Urinary bladder (tissue), 4 donors: ENCODE measurements around the gene ADAMTS10. TPM values are rescaled to one million over a fixed set of nuclear protein-coding genes. Genes with fewer than 3 reads are reported as not detected.

Source experiments
- DNase-seq: peaks from one replicate; pipeline ENCODE4 v3.0.0-alpha.2; 2015; ENCODE audit errors: extremely low spot score
- H3K27ac ChIP-seq: one replicate; pipeline ENCODE4 v1.5.1; 2013; ENCODE audit warnings: low read depth, mild to moderate bottlenecking, moderate library complexity
- H3K36me3 ChIP-seq: one replicate; pipeline ENCODE4 v1.6.1; 2013; ENCODE audit warnings: mild to moderate bottlenecking, moderate library complexity; ENCODE audit not compliant: insufficient read depth
- H3K4me1 ChIP-seq: one replicate; pipeline ENCODE4 v1.6.1; 2013; ENCODE audit warnings: mild to moderate bottlenecking, moderate library complexity; ENCODE audit not compliant: insufficient read depth
- H3K4me3 ChIP-seq: one replicate; pipeline ENCODE4 v1.5.1; 2013; ENCODE audit warnings: low read depth, low read length
- WGBS: extraction: QIAGEN DNeasy Blood & Tissue Kit; methylation state at CpG from one replicate; pipeline ENCODE4 v1.1.7; 2013; 5-methylcytosine and 5-hydroxymethylcytosine counted together
- polyA plus RNA-seq: library from polyadenylated mRNA; stranded (reverse); fragments of 200-250 nt; gene quantifications from one replicate; pipeline ENCODE4 v1.2.3, GENCODE V29; 2013
- total RNA-seq: library from RNA; depleted of rRNA; stranded (reverse); fragments of >200 nt; gene quantifications from one replicate; pipeline ENCODE4 v1.2.3, GENCODE V29; 2014
- donor health status: healthy with polysubstance abuse.
- donor health status: healthy.

The ADAMTS10 gene
- total and polyA plus RNA-seq, 2 donors, result 26.4 to 44.3 TPM

DNA sequence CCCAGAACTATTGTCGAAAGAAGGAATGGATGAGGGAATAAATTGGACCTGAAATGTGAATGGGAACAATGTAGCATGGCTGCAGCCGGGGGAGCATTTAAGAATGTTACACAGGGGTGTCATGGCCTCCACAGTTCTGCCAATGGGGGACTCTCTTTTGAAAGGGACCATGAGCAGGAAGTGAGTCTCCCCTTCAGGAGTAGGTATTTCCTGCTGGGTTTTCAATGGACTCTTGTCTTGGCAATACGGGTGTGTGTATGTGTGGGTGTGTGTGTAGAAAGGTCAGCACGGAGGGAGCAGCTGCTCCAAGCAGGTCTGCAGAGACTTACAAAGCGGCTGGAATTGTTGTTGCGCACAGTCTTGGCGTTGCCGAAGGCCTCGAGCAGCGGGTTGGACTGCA, 57.7 kb downstream of the ADAMTS10 start:
- 79% methylated on average over 10 of the region's 10 CpGs for WGBS
- Histone ChIP-seq H3K36me3 (no peaks in the 10 kb centered on the region), H3K27ac (no peak overlapping the region), H3K4me1 (no peaks in the 10 kb centered on the region), H3K4me3 (no peak overlapping the region)
- no peak for DNase-seq

DNA sequence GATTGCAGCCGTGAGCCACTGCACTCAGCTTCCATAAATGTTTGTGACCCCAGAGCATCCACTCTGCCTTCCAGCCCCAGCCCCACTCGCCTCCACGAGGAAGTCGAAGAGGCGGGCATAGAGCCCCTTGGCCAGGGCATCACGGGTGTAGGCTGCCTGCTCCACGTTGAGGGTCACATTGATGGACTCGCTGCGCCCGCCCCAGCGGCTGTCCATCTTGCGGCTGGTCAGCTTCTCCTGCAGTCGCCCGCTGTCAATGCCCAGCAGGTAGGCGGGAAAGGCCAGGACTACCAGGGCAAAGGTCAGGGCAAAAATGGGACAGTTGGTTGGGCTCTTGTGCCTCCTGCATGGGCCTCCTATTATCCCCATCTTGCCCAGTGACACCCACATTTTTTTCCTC, 60.4 kb downstream of the ADAMTS10 start:
- Histone ChIP-seq H3K36me3 (no peaks in the 10 kb centered on the region), H3K4me3 (no peak overlapping the region), H3K27ac (no peak overlapping the region), H3K4me1 (no peaks in the 10 kb centered on the region)
- DNase-seq, result no peak
- WGBS, result 91% methylated on average over 15 of the region's 15 CpGs

DNA sequence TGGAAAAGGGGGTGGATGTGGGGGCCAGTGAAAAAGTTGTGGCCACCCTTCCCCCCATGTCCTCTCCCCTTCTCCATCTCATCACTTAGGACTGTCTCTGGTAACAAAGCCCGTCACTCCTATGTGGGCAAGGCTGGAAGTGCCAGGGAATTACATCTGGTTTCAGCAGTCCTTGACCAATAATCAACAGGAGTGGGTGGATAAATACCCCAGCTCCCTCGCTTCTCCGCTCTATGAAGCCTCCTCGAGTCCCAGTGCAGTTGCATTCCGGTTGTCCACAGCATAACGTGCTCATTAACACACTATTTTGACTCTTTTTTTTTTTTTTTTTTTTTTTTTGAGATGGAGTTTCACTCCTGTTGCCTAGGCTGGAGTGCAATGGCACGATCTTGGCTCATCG, 64.8 kb downstream of the ADAMTS10 start:
- Histone ChIP-seq H3K4me3 (no peak overlapping the region), H3K27ac (no peak overlapping the region), H3K36me3 (no peaks in the 10 kb centered on the region), H3K4me1 (no peaks in the 10 kb centered on the region)
- no peak for DNase-seq
- 96% methylated on average over 8 of the region's 8 CpGs for WGBS

DNA sequence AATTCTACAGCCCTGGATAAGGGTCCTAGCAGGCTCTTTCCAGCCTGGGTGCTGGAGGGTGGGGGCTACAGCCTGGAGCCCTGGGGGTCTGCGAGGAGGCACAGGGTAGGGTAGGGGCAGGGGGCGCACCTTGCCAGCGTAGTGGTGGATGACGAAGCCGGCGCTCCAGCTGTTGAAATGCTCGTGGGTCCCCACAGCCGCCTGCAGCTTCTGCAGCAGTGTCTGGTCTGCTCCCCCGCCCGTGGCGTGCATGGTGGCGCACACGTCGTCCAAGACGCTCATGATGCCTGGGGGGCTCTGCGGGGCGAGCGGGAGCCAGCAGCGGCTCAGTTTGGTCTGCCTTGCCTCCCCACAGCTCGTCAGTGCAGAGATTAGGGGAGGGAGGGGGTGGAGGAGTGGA, 66.3 kb downstream of the ADAMTS10 start:
- no peak overlapping the region for H3K27ac ChIP-seq
- no peaks in the 10 kb centered on the region for H3K36me3 ChIP-seq
- WGBS, result 95% methylated on average over 20 of the region's 20 CpGs
- no peak for DNase-seq
- no peak overlapping the region for H3K4me3 ChIP-seq
- no peaks in the 10 kb centered on the region for H3K4me1 ChIP-seq

DNA sequence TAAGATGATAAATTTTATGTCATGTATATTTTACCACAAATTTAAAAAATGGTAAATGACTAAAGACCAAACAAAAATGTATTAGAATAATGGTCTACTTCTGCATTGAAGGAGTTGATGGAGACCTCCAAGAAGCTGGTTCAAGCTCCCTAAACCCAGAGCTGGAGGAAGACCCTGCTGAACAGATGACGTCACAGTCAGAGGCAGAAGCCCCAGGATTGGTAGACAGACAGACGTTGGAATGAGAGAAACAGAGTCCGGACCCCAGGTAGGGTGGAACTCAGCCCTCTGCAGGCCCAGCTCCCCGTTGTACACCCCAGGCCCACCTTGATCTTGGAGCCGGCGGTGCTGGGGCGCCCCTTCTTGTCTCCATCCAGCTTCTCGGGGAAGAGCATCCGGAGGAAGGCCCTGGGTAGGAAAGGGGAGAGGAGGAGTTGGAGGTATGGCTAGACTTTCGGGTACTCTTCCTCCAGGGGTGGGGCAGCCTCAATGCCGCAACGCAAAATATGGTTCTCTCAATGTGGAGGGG, 70.8 kb downstream of the ADAMTS10 start:
- Histone ChIP-seq H3K4me1 (no peaks in the 10 kb centered on the region), H3K36me3 (no peaks in the 10 kb centered on the region), H3K27ac (no peak overlapping the region), H3K4me3 (no peak overlapping the region)
- no peak for DNase-seq
- WGBS, result 92% methylated on average over 12 of the region's 12 CpGs

DNA sequence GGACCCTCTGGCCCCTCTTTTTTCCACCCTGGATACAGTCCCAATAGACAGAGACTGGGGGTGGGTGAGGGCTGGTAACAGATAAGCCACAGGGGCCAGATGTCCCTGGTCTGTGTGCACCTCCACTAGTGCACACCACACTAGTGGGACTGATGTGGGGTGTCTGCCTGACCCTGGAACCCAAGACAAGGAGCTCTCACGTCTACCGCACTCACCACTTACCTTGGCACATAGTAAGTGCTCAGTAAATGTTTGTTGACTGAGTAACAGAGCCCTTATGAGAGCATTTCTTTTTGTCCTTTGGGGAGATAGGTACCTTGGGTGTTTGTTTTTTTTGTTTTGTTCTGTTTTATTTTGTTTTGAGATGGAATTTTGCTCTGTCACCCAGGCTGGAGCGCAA, 73.4 kb downstream of the ADAMTS10 start:
- Histone ChIP-seq H3K4me1 (no peaks in the 10 kb centered on the region), H3K36me3 (no peaks in the 10 kb centered on the region), H3K27ac (no peak overlapping the region), H3K4me3 (no peak overlapping the region)
- WGBS, result 92% methylated on average over 3 of the region's 3 CpGs
- DNase-seq, result no peak

DNA sequence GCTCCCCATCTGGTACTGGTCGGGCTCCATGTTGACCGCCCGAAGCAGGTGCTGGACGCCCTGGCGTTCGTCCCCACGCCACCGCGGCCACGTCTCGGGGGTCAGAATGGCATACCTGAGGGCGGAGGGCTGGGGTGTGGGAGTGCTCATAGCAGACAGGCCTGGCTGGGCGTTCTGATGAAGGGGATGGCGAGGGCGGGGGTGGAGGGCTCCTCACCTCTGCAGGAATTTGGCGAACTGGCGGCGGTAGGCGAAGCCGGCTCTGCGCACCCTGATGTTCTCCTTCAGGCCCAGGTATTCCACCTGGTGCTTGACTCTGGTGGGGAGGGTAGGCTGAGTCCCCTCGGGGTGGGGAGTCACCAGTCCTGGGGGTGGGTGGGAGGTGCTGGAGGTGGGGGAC, 74.2 kb downstream of the ADAMTS10 start:
- no peak overlapping the region for H3K4me3 ChIP-seq
- no peak overlapping the region for H3K27ac ChIP-seq
- no peaks in the 10 kb centered on the region for H3K4me1 ChIP-seq
- H3K36me3 ChIP-seq, result no peaks in the 10 kb centered on the region
- 78% methylated on average over 22 of the region's 22 CpGs for WGBS
- no peak for DNase-seq

DNA sequence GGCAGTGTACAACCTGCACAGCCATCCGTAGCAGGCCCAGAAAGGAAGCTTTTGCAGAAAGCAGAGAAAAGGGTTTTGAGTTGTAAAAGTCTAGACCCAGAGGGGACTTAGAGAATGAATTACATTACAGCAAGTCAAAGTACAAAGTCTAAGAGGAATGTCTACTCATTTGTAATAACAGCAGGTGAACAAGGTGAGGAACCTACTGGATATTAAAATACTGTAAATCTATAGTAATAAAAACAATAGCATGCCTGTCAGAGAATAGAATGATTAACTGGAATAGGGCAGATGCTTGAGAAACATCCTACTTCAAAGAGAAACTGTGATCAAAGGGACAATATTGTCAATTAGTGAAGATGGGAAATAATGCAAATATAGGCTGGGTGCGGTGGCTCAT, 78.3 kb downstream of the ADAMTS10 start:
- Histone ChIP-seq H3K36me3 (no peaks in the 10 kb centered on the region), H3K27ac (no peak overlapping the region), H3K4me3 (no peak overlapping the region), H3K4me1 (no peaks in the 10 kb centered on the region)
- no peak for DNase-seq
- 86% methylated on average over 2 of the region's 2 CpGs for WGBS

DNA sequence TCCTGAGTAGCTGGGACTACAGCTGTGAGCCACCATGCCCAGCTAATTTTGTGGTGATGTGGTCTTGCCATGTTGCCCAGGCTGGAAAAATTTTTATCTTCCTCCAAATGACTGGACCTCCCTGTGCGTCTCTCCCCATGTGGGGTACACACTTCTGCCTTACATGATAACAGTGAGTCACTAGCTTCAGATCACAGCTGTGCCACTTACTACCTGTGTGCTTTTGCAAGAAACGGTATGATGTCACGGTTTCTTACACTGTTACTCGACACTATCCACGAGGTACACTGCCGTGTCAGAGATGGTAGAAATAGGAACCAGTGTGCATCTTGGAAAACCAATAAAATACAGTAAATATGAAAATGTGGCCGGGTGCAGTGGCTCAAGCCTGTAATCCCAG, 79.0 kb downstream of the ADAMTS10 start:
- no peak for DNase-seq
- Histone ChIP-seq H3K4me1 (no peaks in the 10 kb centered on the region), H3K4me3 (no peak overlapping the region), H3K27ac (no peak overlapping the region), H3K36me3 (no peaks in the 10 kb centered on the region)
- 83% methylated on average over 7 of the region's 7 CpGs for WGBS

Other genes starting within 250 kb of the ADAMTS10 start
- gene ANGPTL4, start 246.6 kb downstream of the ADAMTS10 start, total RNA-seq, result 1.3 TPM
- 14.6 TPM for gene ANGPTL4, start 246.6 kb downstream of the ADAMTS10 start, polyA plus RNA-seq
- 63.9 TPM for gene RAB11B, start 220.4 kb downstream of the ADAMTS10 start, total RNA-seq
- 131 TPM for gene RAB11B, start 220.4 kb downstream of the ADAMTS10 start, polyA plus RNA-seq
- gene MARCHF2, start 197.4 kb downstream of the ADAMTS10 start, total RNA-seq, result 38.8 TPM
- 98.2 TPM for gene MARCHF2, start 197.4 kb downstream of the ADAMTS10 start, polyA plus RNA-seq
- gene HNRNPM, start 165.7 kb downstream of the ADAMTS10 start, total RNA-seq, result 63.7 TPM
- 173 TPM for gene HNRNPM, start 165.7 kb downstream of the ADAMTS10 start, polyA plus RNA-seq
- gene PRAM1, start 108.1 kb downstream of the ADAMTS10 start, total RNA-seq, result 0.58 TPM
- gene PRAM1, start 108.1 kb downstream of the ADAMTS10 start, polyA plus RNA-seq, result 0.85 TPM
- gene ZNF414, start 96.5 kb downstream of the ADAMTS10 start, total RNA-seq, result 4.6 TPM
- 40.1 TPM for gene ZNF414, start 96.5 kb downstream of the ADAMTS10 start, polyA plus RNA-seq
- 7.5 TPM for gene MYO1F, start 33.3 kb downstream of the ADAMTS10 start, total RNA-seq
- gene MYO1F, start 33.3 kb downstream of the ADAMTS10 start, polyA plus RNA-seq, result 7.7 TPM
- not detected for gene NFILZ, start 19.9 kb upstream of the ADAMTS10 start, total RNA-seq
- not detected for gene NFILZ, start 19.9 kb upstream of the ADAMTS10 start, polyA plus RNA-seq
- not detected for gene ACTL9, start 88.1 kb upstream of the ADAMTS10 start, total RNA-seq
- not detected for gene ACTL9, start 88.1 kb upstream of the ADAMTS10 start, polyA plus RNA-seq
- gene OR2Z1, start 110.9 kb upstream of the ADAMTS10 start, total RNA-seq, result not detected
- gene OR2Z1, start 110.9 kb upstream of the ADAMTS10 start, polyA plus RNA-seq, result not detected
- 36.0 TPM for gene ZNF558, start 221.6 kb upstream of the ADAMTS10 start, total RNA-seq
- 24.9 TPM for gene ZNF558, start 221.6 kb upstream of the ADAMTS10 start, polyA plus RNA-seq
- not detected for gene MBD3L1, start 221.7 kb upstream of the ADAMTS10 start, total RNA-seq
- gene MBD3L1, start 221.7 kb upstream of the ADAMTS10 start, polyA plus RNA-seq, result not detected